Activated CD8-positive, alpha-beta T cell treated with anti-CD3 and anti-CD28 coated beads for 36 hours (primary cell): Measurements from ENCODE around the gene MATK. TPM values are rescaled to one million over a fixed set of nuclear protein-coding genes. Genes with fewer than 3 reads are reported as not detected.
"Not testable (repeated sequence)": the region's sequence is repeated elsewhere in the genome, so short reads cannot be mapped to it uniquely, and the experiment has no call there.

Source experiments
- ATAC-seq: fragments of 200-7000 bp; cut with Tn5 transposase; one replicate; pipeline ENCODE4 v1.10.0; 2021; ENCODE audit warnings: mild to moderate bottlenecking, moderate library complexity
- CTCF ChIA-PET: fragments of 350-600 bp; sonication (Branson Sonifier 250); formaldehyde crosslinking; loops from one replicate; lab custom pipeline; 2021; ENCODE audit warnings: antibody characterized with exemption; lab: Charles Lee
- POLR2A ChIA-PET: fragments of 350-600 bp; sonication (Branson Sonifier 250); formaldehyde crosslinking; loops from one replicate; lab custom pipeline; 2021; ENCODE audit warnings: antibody characterized with exemption; lab: Charles Lee
- DNase-seq: peaks from one replicate; pipeline ENCODE4 v3.0.0-alpha.2; 2020
- H3K27ac Mint-ChIP-seq: one replicate; pipeline ENCODE4 v1.8.0; 2021; ENCODE audit warnings: mild to moderate bottlenecking, mixed read lengths
- H3K27me3 Mint-ChIP-seq: one replicate; pipeline ENCODE4 v1.8.0; 2021; ENCODE audit warnings: mixed read lengths
- H3K36me3 Mint-ChIP-seq: one replicate; pipeline ENCODE4 v1.8.0; 2021; ENCODE audit warnings: low read depth, mixed read lengths
- H3K4me1 Mint-ChIP-seq: one replicate; pipeline ENCODE4 v1.8.0; 2021; ENCODE audit warnings: low read depth, mixed read lengths
- H3K4me3 Mint-ChIP-seq: one replicate; pipeline ENCODE4 v1.8.0; 2021; ENCODE audit warnings: mild to moderate bottlenecking, moderate library complexity, mixed read lengths
- H3K9me3 Mint-ChIP-seq: one replicate; pipeline ENCODE4 v1.8.0; 2021; ENCODE audit warnings: mixed read lengths
- CTCF ChIP-seq: fragments of 200-600 bp; IDR thresholded peaks from one replicate; pipeline ENCODE4 v1.8.0; 2022; ENCODE audit warnings: antibody characterized with exemption, mild to moderate bottlenecking
- intact Hi-C: fragments of 100-400 bp; cut with micrococcal nuclease; formaldehyde crosslinking; loops from one replicate; pipeline ENCODE4 v1.10.0; 2022
- total RNA-seq, 2 experiments: library from RNA; stranded (reverse); gene quantifications; one replicate each; pipeline ENCODE4 v1.2.3, GENCODE V29; 2021

The MATK gene
- total RNA-seq, 2 experiments from 2014 or later = 37.6 to 39.6 TPM

- Mint-ChIP-seq H3K4me1 (peaks cover 34% of the 10 kb centered on the region), H3K27me3 (no peaks in the 10 kb centered on the region), H3K36me3 (no peaks in the 10 kb centered on the region), H3K9me3 (no peaks in the 10 kb centered on the region), H3K27ac (peak overlapping the region; percentile 36), H3K4me3 (no peak overlapping the region)
- TF ChIP-seq CTCF = no peak
- ATAC-seq = peak; percentile 62
- intact Hi-C loops = loop anchor here (10.0 kb wide), 1 partner anchor 54 kb away; the partner anchor contains the start of genes APBA3 and MRPL54
- peak; percentile 59 for DNase-seq
- ChIA-PET POLR2A (interaction anchor here (0.6 to 1.1 kb wide), 5 partner anchors 30 to 56 kb away, joined by 3 to 5 read pairs (median 3); partner anchors contain the start of gene MRPL54), CTCF (interaction anchor here (1.2 to 3.5 kb wide), 4 partner anchors 28 to 56 kb away, joined by 3 to 18 read pairs (median 8); partner anchors contain the start of genes APBA3 and MRPL54)
Observed at GRCh38 chr19:3818466-3818865, 32.3 kb upstream of the MATK start.

- no peak overlapping the region for H3K4me3 Mint-ChIP-seq
- no peak for TF ChIP-seq CTCF
- ATAC-seq (no peak), DNase-seq (no peak)
- no peaks in the 10 kb centered on the region for H3K36me3 Mint-ChIP-seq
- no peaks in the 10 kb centered on the region for H3K9me3 Mint-ChIP-seq
- H3K27me3 Mint-ChIP-seq = no peaks in the 10 kb centered on the region
- POLR2A ChIA-PET = interaction anchor here (0.7 to 1.0 kb wide), 2 partner anchors 34 to 55 kb away, joined by 3 to 5 read pairs; partner anchors contain the start of gene MRPL54
- intact Hi-C loops = loop anchor here (10.0 kb wide), 1 partner anchor 53 kb away; the partner anchor contains the start of genes APBA3 and MRPL54
- CTCF ChIA-PET = interaction anchor here (1.2 to 3.5 kb wide), 3 partner anchors 29 to 55 kb away, joined by 3 to 18 read pairs (median 12); partner anchors contain the start of genes APBA3 and MRPL54
- H3K4me1 Mint-ChIP-seq = peaks cover 41% of the 10 kb centered on the region
- H3K27ac Mint-ChIP-seq = peak overlapping the region; percentile 36
Observed at GRCh38 chr19:3817761-3818160, 31.6 kb upstream of the MATK start.

GRCh38 chr19:3816566-3817218, 30.5 kb upstream of the MATK start:
- no peak overlapping the region for H3K4me3 Mint-ChIP-seq
- TF ChIP-seq CTCF = no peak
- H3K36me3 Mint-ChIP-seq = peaks cover 3% of the 10 kb centered on the region
- peaks cover 4% of the 10 kb centered on the region for H3K9me3 Mint-ChIP-seq
- intact Hi-C loops = loop anchor here (10.0 kb wide), 1 partner anchor 52 kb away; the partner anchor contains the start of genes APBA3 and MRPL54
- no peaks in the 10 kb centered on the region for H3K27me3 Mint-ChIP-seq
- H3K27ac Mint-ChIP-seq = no peak overlapping the region
- no peak for DNase-seq
- ChIA-PET POLR2A (no interaction called here), CTCF (interaction anchor here (1.2 to 3.5 kb wide), 2 partner anchors 32 to 54 kb away, joined by 3 to 18 read pairs; partner anchors contain the start of genes APBA3 and MRPL54)
- H3K4me1 Mint-ChIP-seq = peaks cover 43% of the 10 kb centered on the region
- ATAC-seq = no peak

- ATAC-seq, DNase-seq, H3K9me3 Mint-ChIP-seq, H3K27me3 Mint-ChIP-seq, H3K4me3 Mint-ChIP-seq, H3K27ac Mint-ChIP-seq, POLR2A ChIA-PET, H3K36me3 Mint-ChIP-seq: not testable (repeated sequence)
- intact Hi-C loops = loop anchor here (10.0 kb wide), 1 partner anchor 51 kb away; the partner anchor contains the start of genes APBA3 and MRPL54
- CTCF ChIA-PET = interaction anchor here (1.2 to 3.5 kb wide), 4 partner anchors 20 to 149 kb away, joined by 3 to 18 read pairs (median 4); partner anchors contain the start of genes APBA3 and MRPL54
- H3K4me1 Mint-ChIP-seq = peaks cover 42% of the 10 kb centered on the region
Observed at GRCh38 chr19:3816148-3816547, 30.0 kb upstream of the MATK start.

- CTCF ChIA-PET = interaction anchor here (1.3 to 1.5 kb wide), 2 partner anchors 18 to 147 kb away, joined by 3 to 5 read pairs; no protein-coding TSS in a partner anchor
Observed at GRCh38 chr19:3814648-3815047, 28.5 kb upstream of the MATK start.

More at GRCh38 chr19:3814648-3815047, 28.5 kb upstream of the MATK start:
- Mint-ChIP-seq H3K4me3 (no peak overlapping the region), H3K9me3 (peaks cover 4% of the 10 kb centered on the region), H3K4me1 (peaks cover 53% of the 10 kb centered on the region), H3K27me3 (no peaks in the 10 kb centered on the region), H3K36me3 (peaks cover 3% of the 10 kb centered on the region), H3K27ac (peak overlapping the region; percentile 93)
- POLR2A ChIA-PET = no interaction called here
- intact Hi-C loops = loop anchor here (10.0 kb wide), 1 partner anchor 50 kb away; the partner anchor contains the start of genes APBA3 and MRPL54
- no peak for DNase-seq
- no peak for ATAC-seq
- TF ChIP-seq CTCF = no peak
